Hematopoietic multipotent progenitor cell treated with erythropoietin and hydrocortisone succinate and interleukin-3 and kit ligand, for 17 days (in vitro differentiated cells): ENCODE data around the gene WDFY4.
A peak's percentile ranks its signal among the peaks of the same experiment; 100 is the strongest.

ENCODE experiments used
- DNase-seq: peaks from one replicate; pipeline ENCODE4 v3.0.0-alpha.2; 2015; ENCODE audit warnings: low spot score

Gene WDFY4

DNA sequence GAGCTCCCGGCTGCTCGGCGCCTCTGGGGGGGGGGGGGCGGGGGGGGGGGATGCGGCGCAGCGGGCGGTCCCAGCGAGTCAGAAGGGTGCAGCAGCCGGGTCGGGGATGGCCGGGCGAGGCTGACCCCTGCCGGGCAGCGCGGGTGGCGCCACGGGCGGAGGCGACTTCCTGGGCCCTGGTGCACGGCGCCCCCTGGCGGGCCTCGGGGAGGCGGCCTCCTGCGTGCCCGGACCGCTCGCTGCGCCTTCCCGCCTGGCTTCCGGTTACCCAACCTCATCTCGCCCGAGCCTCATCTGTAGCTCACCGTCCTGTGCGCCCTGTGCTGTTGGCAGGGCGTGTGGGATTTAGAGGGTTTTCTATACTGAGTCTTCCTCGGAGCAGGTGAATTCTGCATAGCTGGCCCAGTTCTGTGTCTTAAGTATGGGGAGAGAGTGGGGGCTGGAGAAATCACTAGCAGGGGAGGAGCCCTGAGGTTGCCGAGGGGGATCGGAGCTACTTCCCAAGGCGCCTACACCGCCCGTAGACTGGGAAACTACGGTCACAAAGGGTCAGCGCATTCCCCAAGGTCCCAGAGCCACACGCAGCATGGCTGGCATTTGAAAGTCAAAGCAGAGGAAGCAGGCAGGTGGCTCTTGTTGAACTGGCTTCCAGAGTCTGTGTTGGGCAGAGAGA is 28.3 kb upstream of the WDFY4 start:
- peak; percentile 71 for DNase-seq

DNA sequence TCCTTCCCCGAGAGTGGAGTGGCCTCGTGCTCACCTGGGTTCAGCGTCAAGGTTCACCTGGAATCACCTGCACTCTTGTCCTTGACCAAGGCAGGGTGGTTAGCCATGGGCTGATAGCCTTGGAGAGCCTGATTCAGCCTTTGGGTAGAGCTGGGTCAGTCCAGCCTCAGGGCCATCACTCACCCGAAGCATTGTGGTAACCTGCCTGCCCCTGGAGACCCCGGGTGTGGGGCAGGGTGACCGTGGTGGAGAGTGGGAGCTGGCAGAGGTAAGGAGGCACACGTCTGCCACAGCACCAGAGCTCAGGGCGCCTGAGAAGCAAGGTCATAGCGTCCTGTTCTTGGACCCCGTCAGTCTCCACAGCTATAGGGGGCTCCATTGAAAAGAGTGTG is 27.8 kb upstream of the WDFY4 start:
- DNase-seq, result no peak

DNA sequence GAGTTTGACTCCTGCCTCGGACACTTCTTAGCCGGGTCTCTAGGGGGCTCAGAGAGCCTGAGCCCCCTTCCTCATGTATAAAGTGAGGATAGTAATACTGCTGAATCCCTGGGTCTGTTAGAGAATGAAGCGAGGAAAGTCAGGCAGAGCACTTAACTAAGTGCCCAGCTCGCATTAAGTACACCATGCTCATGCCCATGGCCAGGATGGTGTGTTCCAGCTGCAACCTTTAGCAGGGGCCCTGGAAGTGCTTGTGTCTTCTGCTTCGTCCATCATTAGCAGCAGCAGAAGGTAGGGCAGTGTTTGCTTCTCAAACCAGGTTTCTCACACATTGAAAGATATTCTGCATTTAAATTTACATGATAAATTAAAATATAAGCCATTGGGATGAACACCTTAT is 27.3 kb upstream of the WDFY4 start:
- DNase-seq, result no peak

DNA sequence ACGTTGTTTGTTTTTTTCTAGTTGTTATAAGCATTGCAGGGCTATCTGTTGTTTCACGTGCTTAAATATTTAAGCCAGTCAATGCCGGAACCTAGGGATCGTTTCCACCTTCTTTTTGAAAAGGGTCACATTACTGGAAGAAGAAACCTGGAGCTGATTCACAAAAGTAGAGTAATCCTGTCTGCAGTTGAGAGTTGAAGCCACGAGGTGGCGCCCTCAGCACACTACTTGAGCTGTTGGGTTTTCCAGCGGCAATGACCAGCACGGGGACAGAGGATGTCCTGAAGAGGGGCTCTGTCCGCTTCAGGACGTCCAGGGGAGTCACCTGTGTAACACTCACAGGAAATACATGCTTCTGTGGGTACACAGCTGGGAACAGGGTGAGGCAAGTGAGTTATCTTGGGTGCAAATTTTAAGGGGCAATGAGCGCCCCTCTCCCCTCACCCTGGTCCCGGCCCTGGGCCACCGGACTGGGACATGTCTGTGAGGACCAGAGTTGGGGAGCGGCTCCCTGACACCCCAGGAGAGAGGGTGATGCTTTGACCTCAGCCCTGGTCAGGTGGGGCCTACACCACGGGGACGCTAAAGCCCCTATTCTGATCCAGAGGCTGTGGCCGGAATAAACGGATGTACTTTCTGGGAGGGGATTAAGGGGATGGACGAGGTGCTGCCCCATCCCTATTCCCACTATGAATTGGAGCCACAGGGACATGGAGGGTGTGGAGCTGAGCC is 26.3 kb upstream of the WDFY4 start:
- peak; percentile 52 for DNase-seq

DNA sequence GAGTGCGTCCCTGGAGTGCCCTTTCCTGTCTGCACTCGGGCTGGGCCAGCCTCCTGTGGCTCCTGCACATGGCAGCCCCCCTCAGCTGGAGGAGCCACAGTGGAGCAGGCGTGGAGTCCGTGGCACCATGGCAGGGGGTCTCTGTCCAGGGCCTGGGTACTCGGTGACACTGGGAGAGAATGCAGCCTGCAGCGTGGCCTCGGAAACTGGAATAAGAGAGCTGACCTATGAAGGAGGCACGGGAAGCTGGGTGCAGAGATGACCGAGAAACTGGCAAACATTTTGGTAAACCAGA is 25.8 kb upstream of the WDFY4 start:
- no peak for DNase-seq

DNA sequence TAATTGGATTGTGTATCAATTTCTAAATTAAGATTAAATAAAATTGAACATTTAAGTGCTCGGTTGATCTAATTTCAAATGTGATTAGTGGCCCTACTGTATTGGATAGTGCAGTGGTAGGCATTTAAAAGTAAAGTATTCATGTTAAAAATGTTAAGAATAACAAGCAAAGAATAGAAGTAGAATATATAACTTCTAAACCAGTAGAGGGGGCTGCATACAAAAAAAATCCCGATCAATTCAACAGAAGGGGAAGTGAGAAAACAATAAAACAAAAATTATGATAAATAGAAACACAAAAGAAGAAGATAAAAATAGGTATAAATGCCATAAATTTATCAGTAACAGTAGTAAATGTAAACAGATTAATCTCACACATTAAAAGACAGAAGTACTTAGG is 24.9 kb upstream of the WDFY4 start:
- DNase-seq, result no peak

DNA sequence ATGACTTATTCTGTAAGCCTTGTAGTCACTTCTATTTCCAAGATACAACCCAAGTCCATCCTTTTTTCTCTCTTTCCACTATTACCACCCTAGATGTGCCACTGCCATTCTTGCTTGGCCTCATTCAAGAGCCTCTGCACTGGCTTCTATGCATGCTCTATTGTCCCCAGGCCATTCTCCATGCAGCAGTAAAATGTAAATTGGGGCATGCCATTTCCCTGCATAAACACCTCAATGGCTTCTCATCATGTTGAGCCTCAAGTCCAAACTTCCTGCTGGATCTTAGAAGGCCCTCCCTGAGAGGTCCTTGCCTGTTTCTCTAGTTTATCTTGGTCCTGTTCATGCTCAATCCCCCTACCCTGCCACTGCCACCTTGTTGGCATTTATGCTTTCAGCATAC is 23.2 kb upstream of the WDFY4 start:
- no peak for DNase-seq

DNA sequence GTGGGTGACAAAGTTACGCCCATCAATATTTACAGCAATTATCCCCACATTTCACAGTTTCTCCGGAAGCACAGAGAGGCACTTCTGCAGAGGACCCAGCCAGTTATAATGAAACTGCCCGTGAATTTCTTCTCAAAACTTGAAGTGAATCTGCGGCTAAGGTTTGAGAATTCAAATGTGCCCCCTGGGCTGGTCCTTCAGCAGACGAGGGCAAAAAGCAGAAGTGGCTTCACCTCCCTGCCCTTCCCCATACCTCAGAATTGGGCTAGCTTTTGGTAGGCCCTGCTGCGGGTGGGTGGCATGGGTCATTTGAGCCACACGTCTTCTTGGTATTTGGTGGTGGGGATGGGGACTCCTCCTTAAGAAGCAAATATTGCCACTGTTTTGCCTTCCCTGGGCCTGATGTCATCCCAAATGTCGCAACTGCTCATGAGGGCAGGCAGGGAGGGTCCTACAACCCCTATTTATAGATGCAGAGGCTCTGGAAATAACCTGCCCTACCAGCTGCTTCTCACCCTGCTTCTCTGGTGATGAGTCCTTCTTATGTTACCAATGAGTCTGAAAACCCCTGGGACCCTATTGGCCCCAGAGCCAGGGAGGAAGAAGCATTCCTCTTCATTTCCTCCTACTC is 16.6 kb upstream of the WDFY4 start:
- no peak for DNase-seq

DNA sequence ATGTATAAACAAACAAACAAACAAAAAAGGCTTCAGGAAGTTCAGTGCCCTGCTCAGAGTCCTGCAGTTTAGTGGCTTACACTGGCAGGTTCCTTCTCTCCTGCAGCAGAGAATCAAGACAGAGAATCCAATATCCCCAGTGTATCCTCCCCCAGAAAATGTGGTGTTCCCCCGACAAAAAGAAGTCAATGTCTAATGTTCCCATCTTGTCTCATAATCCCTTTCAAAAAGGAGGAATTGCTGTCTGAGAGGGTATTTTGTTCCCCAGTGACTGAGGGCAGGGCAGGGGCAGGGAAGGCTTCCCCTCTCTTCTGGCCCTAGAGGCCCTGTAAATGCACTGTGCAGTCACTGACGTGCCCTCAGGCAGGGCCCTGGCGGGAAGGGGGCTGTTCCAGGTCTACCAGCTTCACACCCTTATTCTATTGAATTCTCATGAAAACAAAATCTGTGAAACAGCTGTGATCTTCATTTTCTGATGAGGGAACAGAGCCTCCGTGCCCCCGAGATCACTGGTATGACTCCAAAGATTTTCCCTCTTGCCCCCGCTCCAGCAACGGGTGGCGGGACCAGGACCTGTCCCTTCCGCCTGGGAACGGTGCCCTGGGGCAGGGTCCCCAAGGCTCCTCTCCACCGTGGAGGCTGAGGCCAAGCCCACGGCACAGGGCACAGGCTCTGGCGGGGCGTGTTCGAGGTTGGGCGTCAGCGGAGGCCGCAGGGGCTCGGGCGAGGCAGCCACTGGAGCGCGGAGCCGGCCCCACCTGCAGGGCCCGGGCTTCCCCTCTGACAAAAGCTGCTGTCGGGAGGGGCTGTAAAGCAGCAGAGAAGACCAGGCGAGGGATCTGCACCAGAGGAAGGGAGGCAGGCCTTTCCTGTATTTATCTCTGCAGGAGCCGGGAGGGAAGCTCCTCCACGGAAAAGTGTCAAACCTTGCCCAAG is 13.4 kb upstream of the WDFY4 start:
- DNase-seq, result no peak

DNA sequence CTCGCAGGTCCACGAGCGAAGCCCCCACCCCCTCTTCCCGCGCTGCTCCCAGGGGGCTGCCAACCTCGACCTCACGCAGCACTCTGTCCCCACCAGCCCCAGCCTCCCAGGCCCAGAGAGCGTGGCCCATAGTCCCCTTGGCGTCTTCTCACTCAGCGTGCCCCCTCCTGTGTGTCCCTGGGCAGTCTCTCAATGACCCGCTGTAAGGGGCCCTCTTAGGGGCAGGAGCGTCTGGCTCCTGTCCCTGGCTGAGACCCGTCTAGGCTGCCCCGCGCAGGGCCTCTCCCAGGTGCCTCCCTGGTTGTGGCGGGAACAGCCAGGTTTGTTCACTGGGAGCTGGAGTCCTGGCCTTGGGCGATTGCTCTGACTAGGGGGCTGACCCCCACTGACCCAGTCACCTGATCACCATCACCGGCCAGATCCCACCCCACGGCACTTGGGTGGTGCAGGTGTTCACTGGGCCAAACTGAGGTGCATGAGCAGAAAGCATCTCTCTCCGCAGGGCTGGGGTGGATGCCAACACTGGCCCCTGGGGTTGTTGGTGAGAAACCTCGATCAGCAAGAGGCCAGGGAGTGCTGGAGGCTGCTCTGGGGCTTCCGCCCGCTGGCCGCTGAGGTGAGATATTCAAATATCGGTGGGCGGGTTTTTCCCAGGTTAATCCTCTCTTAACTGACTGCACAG is 12.6 kb upstream of the WDFY4 start:
- DNase-seq, result no peak

DNA sequence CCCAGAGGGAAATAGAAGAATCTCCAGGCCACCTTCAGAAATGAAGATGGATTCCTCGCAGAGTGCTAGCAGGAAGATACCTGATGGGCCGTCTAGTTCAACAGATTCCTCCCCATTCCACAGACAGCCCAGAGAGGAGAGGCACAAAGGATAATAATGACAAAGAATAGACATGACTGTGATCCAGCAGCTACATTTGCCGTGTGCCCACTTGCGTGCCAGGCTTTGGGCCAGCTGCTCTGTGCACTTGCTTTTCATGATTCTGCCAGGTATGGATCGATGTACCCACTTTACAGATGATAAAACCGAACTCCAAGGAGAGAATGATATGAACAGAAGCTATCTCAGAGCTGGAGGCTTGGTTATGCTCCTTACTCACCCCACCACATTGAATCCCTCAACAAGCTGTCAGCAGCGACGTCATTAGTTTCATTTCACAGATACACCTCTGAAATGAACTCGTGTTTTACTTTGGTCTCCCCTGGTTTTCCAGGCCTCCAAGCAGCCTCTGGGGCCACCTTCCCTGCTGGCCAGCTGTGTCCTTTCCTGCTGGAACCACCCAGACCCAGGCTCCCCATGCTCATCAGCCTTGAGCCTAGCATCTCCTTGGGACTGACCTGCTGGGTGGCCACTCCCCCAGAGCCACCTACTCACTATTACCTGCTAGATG is 11.9 kb upstream of the WDFY4 start:
- DNase-seq, result no peak

DNA sequence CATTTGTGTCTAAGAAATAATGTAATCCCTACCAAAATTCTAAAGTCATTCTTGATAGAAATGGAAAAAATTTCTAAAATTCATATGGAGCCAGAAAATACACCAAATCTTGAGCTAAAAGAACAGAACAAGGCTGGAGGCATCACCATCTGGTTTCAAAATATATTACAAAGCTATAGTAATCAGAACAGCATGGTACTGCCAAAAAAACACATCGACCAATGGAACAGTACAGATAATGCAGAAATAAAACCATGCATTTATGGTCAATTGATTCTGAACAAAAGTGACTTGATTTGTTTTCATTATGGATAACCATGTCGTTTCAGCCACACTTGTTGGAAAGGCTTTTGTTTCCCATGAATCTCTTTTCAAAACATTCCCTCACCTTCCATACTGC is 7.0 kb upstream of the WDFY4 start:
- no peak for DNase-seq

DNA sequence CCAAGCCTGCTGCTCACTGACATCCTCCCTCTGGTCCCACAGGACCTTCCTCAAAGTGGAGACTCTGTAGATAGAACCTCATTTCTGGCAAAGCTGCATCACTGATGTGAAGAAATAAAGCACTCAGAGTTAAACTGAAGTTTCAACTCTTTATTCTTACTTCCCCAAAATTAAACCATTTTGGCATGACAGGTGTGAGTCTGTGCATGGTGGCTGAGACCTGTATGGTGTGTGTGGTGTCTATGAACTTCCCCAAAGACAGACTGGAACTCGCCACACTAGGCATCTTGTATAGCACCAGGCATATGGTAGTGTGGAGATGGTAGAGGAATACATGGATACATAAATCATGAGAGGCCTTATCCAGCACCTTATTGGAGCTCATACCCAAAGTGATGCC is 6.6 kb upstream of the WDFY4 start:
- DNase-seq, result no peak

DNA sequence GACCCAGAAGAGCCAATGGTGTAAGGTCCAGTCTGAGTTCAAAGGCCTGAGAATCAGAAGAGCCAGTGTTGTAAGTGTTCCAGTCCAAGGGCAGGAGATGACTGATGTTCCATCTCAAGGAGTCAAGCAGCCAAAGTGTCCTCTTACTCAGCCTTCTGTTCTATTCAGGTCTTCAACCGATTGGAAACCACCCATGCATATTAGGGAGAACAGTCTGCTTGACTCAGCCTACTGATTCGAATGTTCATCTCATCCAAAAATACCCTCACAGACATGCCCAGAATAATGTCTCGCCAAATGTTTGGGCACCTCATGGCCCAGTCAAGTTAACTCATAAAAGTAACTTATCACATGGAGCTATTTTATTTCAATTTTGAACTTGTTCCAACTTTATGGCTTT is 2.9 kb upstream of the WDFY4 start:
- no peak for DNase-seq

DNA sequence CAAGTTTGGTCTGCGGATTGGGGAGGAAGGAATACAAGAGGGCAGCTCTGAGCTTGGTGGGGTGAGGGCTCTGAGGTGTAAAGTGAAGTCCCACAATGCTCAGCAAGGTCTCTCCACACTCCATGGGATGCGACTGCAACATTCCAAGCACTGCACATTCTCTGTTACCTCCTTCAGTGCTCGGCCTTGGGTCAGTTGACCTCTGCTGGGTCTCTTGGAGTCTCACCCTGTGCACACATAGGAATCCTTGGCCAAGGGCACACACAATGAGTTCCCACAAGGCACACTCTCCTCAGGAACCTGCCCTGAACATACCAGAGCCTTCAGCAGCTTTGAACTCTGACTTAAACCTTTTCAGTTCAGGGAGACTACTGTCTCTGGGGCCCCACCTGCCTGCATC is 2.4 kb upstream of the WDFY4 start:
- no peak for DNase-seq

DNA sequence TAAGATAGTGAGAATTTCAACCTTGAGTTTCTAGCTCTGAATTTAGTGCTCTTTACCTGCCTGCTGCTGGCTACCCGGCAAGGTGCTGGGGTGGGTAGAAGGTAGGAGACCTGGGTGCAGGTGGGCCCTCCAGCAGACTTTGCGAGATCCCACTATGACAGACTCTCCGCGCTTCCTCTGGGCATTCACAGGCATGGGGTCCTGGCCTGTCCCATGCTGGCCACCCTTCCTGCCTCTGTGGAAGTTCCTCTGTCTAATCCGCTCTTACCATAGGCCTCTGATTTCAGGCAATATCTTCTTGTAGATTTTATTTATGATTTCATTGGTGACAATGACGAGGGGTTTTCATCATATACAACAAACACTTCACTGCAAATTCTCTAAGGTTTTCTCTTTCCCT is 1.2 kb upstream of the WDFY4 start:
- no peak for DNase-seq

DNA sequence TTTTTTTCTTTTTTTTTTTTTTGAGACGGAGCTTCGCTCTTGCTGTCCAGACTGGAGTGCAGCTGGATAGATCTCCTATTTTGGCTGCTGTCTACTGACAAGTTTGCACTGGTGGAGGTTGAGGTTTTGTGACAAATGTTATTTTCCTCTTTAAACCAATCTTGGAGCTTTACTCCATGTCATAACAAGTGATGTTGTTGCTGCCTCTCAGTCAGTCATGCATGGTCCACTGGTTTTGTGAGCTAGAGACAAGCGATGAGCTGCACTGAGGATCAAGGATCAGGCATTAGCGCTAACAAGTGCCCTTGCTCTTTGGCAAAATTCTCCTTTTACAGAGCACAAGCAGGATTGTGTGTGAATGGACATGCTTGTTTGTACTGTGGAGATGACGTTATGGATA is 805 bp upstream of the WDFY4 start:
- no peak for DNase-seq

DNA sequence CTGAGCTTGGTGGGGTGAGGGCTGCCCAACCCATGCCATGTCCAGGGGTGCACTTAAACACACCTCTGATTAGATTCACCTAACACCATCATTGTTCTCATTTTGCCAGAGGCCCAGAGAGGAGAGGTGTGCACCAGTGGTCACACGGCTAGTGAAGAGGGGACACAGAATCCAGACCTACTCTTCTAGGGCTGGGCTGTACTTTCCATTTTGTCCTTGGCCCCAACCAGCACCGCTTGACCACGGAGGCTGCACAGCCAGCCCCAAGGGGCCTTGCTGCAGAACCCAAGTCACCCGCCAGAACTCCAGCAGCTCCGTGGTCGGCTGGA is 246 bp upstream of the WDFY4 start:
- DNase-seq, result no peak

DNA sequence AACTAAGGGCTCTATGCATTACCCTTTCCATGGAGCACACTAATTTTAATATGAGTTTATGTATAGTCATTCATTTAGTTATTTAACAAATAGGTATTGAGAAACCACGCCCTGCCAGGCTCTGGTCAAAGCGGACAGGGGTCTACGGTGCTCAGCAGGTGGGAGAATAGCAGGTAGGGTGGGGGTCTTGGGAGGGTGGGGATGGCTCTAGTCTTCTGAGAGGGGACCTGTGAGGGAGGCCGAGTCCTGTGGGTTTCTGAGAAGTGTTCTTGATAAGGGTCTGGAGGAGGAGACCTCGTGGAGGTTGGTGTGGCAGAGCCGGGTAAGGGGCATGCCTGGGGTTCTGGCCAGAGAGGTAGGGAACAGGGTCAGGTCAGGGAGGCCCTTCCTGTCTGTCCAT is 1.1 kb downstream of the WDFY4 start:
- no peak for DNase-seq

DNA sequence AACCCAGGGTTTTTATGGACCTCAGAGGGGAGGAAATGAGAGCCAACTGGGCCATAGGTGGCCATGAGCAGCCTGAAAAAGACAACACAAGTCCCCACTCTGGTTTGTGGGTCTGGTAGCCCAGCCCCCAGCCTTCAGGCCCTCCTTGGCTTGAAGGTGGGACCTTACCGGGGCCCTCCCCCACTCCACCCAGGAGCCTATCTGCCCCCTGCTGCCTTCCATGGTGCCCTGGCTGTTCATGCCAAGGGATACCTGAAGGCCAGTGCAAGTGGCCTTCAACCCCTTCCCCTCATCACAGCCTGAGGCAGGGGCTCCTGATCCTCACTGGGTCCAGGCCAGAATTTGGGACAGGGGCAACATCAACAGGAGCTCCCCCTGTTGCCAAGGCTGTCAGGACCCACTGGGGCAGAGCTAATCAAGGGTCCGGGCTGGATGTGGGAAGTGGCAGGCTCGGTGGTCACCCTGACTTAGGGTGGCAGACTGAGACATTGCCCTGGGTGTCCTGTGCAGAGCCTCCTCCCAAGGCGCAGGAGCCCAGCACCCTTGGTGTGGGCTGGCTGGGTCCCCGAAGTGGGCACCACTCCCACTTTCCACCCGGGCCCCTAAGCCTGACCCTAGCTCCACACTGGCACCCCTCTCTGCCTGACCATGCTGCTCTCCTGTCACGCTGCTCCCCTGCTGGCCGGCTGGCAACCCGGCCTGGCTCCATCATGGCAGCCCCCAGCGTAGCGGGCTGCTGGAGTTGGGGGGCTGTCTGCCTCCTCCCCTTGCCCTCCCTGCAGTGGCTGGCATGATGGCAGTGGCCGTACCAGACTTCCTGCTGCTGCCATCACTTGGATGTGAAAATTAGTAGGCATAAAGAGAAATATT is 6.4 kb downstream of the WDFY4 start:
- no peak for DNase-seq
